HCT116 (cell line): ENCODE measurements around the gene CHST9. TPM values are rescaled to one million over a fixed set of nuclear protein-coding genes. Genes with fewer than 3 reads are reported as not detected.

Source experiments
- ATAC-seq: fragments of 200-7000 bp; cut with Tn5 transposase; 2 replicates; pipeline ENCODE4 v1.9.1; 2020; ENCODE audit warnings: mild to moderate bottlenecking, moderate library complexity
- BruUV-seq: library from RNA; stranded (reverse); fragments of 400-500 nt; replicated peaks from 2 replicates; lab custom pipeline; 2021; lab: Mats Ljungman, UMichigan
- CTCF ChIA-PET: fragments of 300-600 bp; sonication (Branson Sonifier 250); formaldehyde crosslinking; loops from one replicate; lab custom pipeline; 2021; ENCODE audit warnings: antibody characterized with exemption; lab: Charles Lee
- POLR2A ChIA-PET: fragments of 300-600, 350-600 bp; sonication (Branson Sonifier 250); formaldehyde crosslinking; loops from one replicate; lab custom pipeline; 2021; ENCODE audit warnings: antibody characterized with exemption; lab: Charles Lee
- RAD21 ChIA-PET, 2 experiments: fragments of 300-600 bp; sonication (Branson Sonifier 250); formaldehyde crosslinking; loops; one replicate each; lab custom pipeline; 2023; ENCODE audit warnings: low total read pairs in 2 of 2; ENCODE audit not compliant: uncharacterized antibody in 2 of 2, unreplicated experiment in 2 of 2, low non-redundant PET in 1 of 2; lab: Charles Lee
- DNase-seq: peaks from one replicate; pipeline ENCODE4 v3.0.0-alpha.2; 2010; ENCODE audit warnings: low read depth, low spot score
- H2AFZ ChIP-seq: fragments of 200-600 bp; shearing (Covaris generic), sonication (generic); 2 replicates; pipeline ENCODE4 v1.6.1; 2017; ENCODE audit warnings: low read depth, mixed run types, mixed read lengths, antibody characterized with exemption, low read length; ENCODE audit not compliant: poor library complexity, severe bottlenecking
- H3K27ac ChIP-seq: 2 replicates; pipeline ENCODE4 v1.5.1; 2012; ENCODE audit warnings: low read depth, low read length
- H3K27me3 ChIP-seq: fragments of 200-600 bp; sonication (generic); 2 replicates; pipeline ENCODE4 v1.6.1; 2016; ENCODE audit warnings: mixed run types, low read length, mixed read lengths; ENCODE audit not compliant: insufficient read depth
- H3K36me3 ChIP-seq, 2 experiments: fragments of 200-500 bp in 1 of 2; fragments of 200-600 bp in 1 of 2; sonication (Bioruptor generic) in 1 of 2; sonication (generic) in 1 of 2; 2 replicates each; pipeline versions ENCODE4 v1.5.1 to v1.6.1; 2014 to 2016; ENCODE audit warnings: low read length in 2 of 2, inconsistent platforms in 1 of 2, mixed read lengths in 1 of 2, mixed run types in 1 of 2; ENCODE audit not compliant: insufficient read depth in 2 of 2, control insufficient read depth in 1 of 2
- H3K4me1 ChIP-seq, 2 experiments: fragments of 200-600 bp in 1 of 2; sonication (generic) in 1 of 2; 2 replicates each; pipeline versions ENCODE4 v1.5.1 to v1.6.1; 2012 to 2017; ENCODE audit warnings: low read length in 2 of 2, inconsistent platforms in 1 of 2, mild to moderate bottlenecking in 1 of 2, mixed read lengths in 1 of 2, mixed run types in 1 of 2, moderate library complexity in 1 of 2; ENCODE audit not compliant: insufficient read depth in 2 of 2, control insufficient read depth in 1 of 2
- H3K4me2 ChIP-seq: fragments of 200-600 bp; sonication (generic); 2 replicates; pipeline ENCODE4 v1.6.1; 2017; ENCODE audit warnings: mixed run types, low read length, mixed read lengths
- H3K4me3 ChIP-seq, 2 experiments: fragments of 200-600 bp in 1 of 2; sonication (generic) in 1 of 2; replicated peaks in 1 of 2; 2 replicates each; pipeline ENCODE4 v1.5.1; 2011 to 2016; ENCODE audit warnings: low read length in 2 of 2, control low read depth in 1 of 2, low read depth in 1 of 2, mild to moderate bottlenecking in 1 of 2, mixed read lengths in 1 of 2, mixed run types in 1 of 2
- H3K79me2 ChIP-seq: fragments of 200-600 bp; sonication (generic); 2 replicates; pipeline ENCODE4 v1.6.1; 2017; ENCODE audit warnings: mild to moderate bottlenecking, mixed run types, low read length, moderate library complexity, mixed read lengths; ENCODE audit not compliant: insufficient read depth
- H3K9ac ChIP-seq: fragments of 200-600 bp; sonication (generic); 2 replicates; pipeline ENCODE4 v1.6.1; 2016; ENCODE audit warnings: low read length, mixed read lengths
- H3K9me2 ChIP-seq: fragments of 200-600 bp; sonication (generic), shearing (Covaris generic); 2 replicates; pipeline ENCODE4 v1.6.1; 2017; ENCODE audit warnings: mixed run types, mild to moderate bottlenecking, moderate library complexity; ENCODE audit not compliant: insufficient read depth
- H3K9me3 ChIP-seq, 2 experiments: fragments of 200-500 bp in 1 of 2; fragments of 200-600 bp in 1 of 2; sonication (Bioruptor generic) in 1 of 2; sonication (generic) in 1 of 2; 2 replicates each; pipeline ENCODE4 v1.6.1; 2014 to 2017; ENCODE audit warnings: low read length in 2 of 2, mixed read lengths in 2 of 2, inconsistent platforms in 1 of 2, low read depth in 1 of 2, mild to moderate bottlenecking in 1 of 2, mixed run types in 1 of 2, moderate library complexity in 1 of 2; ENCODE audit not compliant: control insufficient read depth in 1 of 2, insufficient read depth in 1 of 2
- H4K20me1 ChIP-seq: fragments of 200-600 bp; sonication (generic), shearing (Covaris generic); 2 replicates; pipeline ENCODE4 v1.6.1; 2017; ENCODE audit warnings: mixed run types, mild to moderate bottlenecking, moderate library complexity; ENCODE audit not compliant: insufficient read depth
- CBX3 ChIP-seq: IDR thresholded peaks from 2 replicates; pipeline ENCODE4 v1.6.1; 2012; ENCODE audit warnings: low read depth
- CEBPB ChIP-seq: IDR thresholded peaks from 2 replicates; pipeline ENCODE4 v1.6.1; 2012; ENCODE audit warnings: low read depth
- EGR1 ChIP-seq: IDR thresholded peaks from 2 replicates; pipeline ENCODE4 v1.6.1; 2012; ENCODE audit warnings: low read depth
- ELF1 ChIP-seq: IDR thresholded peaks from 2 replicates; pipeline ENCODE4 v1.6.1; 2012; ENCODE audit warnings: low read depth, borderline replicate concordance
- EZH2phosphoT487 ChIP-seq: fragments of 200-600 bp; IDR thresholded peaks from 2 replicates; pipeline ENCODE4 v1.6.1; 2018; ENCODE audit warnings: antibody characterized with exemption, borderline replicate concordance
- FOSL1 ChIP-seq: IDR thresholded peaks from 2 replicates; pipeline ENCODE4 v1.6.1; 2012; ENCODE audit warnings: low read depth
- POLR2A ChIP-seq: IDR thresholded peaks from 2 replicates; pipeline ENCODE4 v1.7.0; 2011; ENCODE audit warnings: borderline replicate concordance; ENCODE audit not compliant: insufficient read depth, insufficient read length; ENCODE audit errors: extremely low read depth
- RAD21 ChIP-seq: IDR thresholded peaks from 2 replicates; pipeline ENCODE4 v1.6.1; 2012; ENCODE audit warnings: low read depth, mild to moderate bottlenecking
- REST ChIP-seq: IDR thresholded peaks from 2 replicates; pipeline ENCODE4 v1.6.1; 2012; ENCODE audit warnings: low read depth
- SIN3A ChIP-seq: IDR thresholded peaks from 2 replicates; pipeline ENCODE4 v1.6.1; 2012; ENCODE audit warnings: low read depth
- SP1 ChIP-seq: IDR thresholded peaks from 2 replicates; pipeline ENCODE4 v1.6.1; 2012; ENCODE audit warnings: low read depth
- TCF7L2 ChIP-seq: IDR thresholded peaks from 2 replicates; pipeline ENCODE4 v1.7.0; 2011; ENCODE audit warnings: borderline replicate concordance, inconsistent platforms; ENCODE audit not compliant: insufficient read depth, insufficient read length; ENCODE audit errors: extremely low read depth
- YY1 ChIP-seq: IDR thresholded peaks from 2 replicates; pipeline ENCODE4 v1.6.1; 2011; ENCODE audit warnings: low read length, low read depth, moderate library complexity, mild to moderate bottlenecking; ENCODE audit not compliant: insufficient replicate concordance; ENCODE audit errors: extremely low read depth
- ZFX ChIP-seq: fragments of 450-650 bp; IDR thresholded peaks from 2 replicates; pipeline ENCODE4 v1.6.1; 2017
- intact Hi-C: fragments of 100-400 bp; cut with micrococcal nuclease; formaldehyde crosslinking; loops from 2 replicates; pipeline ENCODE4 v1.10.0; 2022
- total RNA-seq: library from RNA; stranded (reverse); gene quantifications from one replicate; pipeline ENCODE4 v1.2.1, GENCODE V29; 2021; ENCODE audit not compliant: unreplicated experiment
- TF ChIP-seq, protein P1 (sequence below): IDR thresholded peaks from 2 replicates; pipeline ENCODE4 v1.6.1; 2012
- TF ChIP-seq, protein P2 (sequence below), 3 experiments: fragments of 200-600 bp in 1 of 3; sonication (generic) in 1 of 3; IDR thresholded peaks in 2 of 3; conservative IDR thresholded peaks in 1 of 3; 2 replicates each; pipeline ENCODE4 v1.5.1; 2012 to 2017; ENCODE audit warnings: low read depth in 2 of 3, low read length in 2 of 3, antibody characterized with exemption in 1 of 3, borderline replicate concordance in 1 of 3, control low read depth in 1 of 3, mild to moderate bottlenecking in 1 of 3, mixed read lengths in 1 of 3, mixed run types in 1 of 3, moderate library complexity in 1 of 3; ENCODE audit not compliant: insufficient read depth in 1 of 3

The CHST9 gene
- total RNA-seq, 1 experiment from 2014 or later, result not detected

- TF ChIP-seq EZH2phosphoT487 (no peak), RAD21 (no peak), ELF1 (no peak), ZFX (no peak)
- TF ChIP-seq, protein P1, sequence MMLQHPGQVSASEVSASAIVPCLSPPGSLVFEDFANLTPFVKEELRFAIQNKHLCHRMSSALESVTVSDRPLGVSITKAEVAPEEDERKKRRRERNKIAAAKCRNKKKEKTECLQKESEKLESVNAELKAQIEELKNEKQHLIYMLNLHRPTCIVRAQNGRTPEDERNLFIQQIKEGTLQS, result no peak
Observed at GRCh38 chr18:26925313-26925712, 259.8 kb downstream of the CHST9 start (continued).

DNA sequence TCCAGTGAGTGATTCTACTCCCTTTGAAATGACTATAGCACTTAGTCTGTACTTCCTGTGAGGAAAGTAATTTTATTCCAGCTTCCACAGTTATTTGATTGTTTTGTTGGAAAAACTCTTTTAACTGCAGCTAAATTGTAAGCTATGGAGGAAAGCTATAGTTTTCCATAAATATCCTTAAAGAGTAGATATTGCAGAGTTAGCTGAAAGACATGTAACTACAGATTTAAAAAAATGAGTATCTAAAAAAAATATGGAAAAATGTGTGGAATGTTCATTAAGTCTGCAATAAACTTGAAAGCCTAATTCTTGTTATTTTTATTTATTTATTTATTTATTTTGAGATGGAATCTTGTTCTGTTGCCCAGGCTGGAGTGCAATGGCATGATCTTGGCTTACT is 262.8 kb downstream of the CHST9 start:
- no peak for ATAC-seq
- Histone ChIP-seq H3K4me1 (no peaks in the 10 kb centered on the region), H3K36me3 (no peaks in the 10 kb centered on the region), H2AFZ (no peak overlapping the region), H3K27me3 (0 out of 2 replicates have a peak, but pooled peaks cover 1% of the 10 kb centered on the region)
- TF ChIP-seq YY1, result no peak
- TF ChIP-seq CEBPB, result no peak
- no peak for TF ChIP-seq POLR2A
- no peak for TF ChIP-seq FOSL1
- TF ChIP-seq SIN3A, result no peak
- no peak for TF ChIP-seq TCF7L2
- TF ChIP-seq ZFX, result no peak
- TF ChIP-seq, protein P2, sequence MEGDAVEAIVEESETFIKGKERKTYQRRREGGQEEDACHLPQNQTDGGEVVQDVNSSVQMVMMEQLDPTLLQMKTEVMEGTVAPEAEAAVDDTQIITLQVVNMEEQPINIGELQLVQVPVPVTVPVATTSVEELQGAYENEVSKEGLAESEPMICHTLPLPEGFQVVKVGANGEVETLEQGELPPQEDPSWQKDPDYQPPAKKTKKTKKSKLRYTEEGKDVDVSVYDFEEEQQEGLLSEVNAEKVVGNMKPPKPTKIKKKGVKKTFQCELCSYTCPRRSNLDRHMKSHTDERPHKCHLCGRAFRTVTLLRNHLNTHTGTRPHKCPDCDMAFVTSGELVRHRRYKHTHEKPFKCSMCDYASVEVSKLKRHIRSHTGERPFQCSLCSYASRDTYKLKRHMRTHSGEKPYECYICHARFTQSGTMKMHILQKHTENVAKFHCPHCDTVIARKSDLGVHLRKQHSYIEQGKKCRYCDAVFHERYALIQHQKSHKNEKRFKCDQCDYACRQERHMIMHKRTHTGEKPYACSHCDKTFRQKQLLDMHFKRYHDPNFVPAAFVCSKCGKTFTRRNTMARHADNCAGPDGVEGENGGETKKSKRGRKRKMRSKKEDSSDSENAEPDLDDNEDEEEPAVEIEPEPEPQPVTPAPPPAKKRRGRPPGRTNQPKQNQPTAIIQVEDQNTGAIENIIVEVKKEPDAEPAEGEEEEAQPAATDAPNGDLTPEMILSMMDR (IDR thresholded peaks at IDR 0.05 in 2 of 3, conservative IDR thresholded peaks at IDR 0.05 in 1 of 3; ENCODE audit: borderline replicate concordance in 1 of 3, insufficient read depth in 1 of 3, low read depth in 2 of 3, low read length in 2 of 3), result no peak
- TF ChIP-seq SP1, result no peak
- TF ChIP-seq EGR1, result no peak
- TF ChIP-seq RAD21, result no peak
- TF ChIP-seq REST, result no peak
- TF ChIP-seq CBX3, result no peak
- TF ChIP-seq, all 23 proteins: peak for 0
- DNase-seq, result no peak
- intact Hi-C loops, result no loop called here
- no peaks in the 10 kb centered on the region for H4K20me1 ChIP-seq
- no peak overlapping the region for H3K27ac ChIP-seq
- H3K79me2 ChIP-seq, result no peaks in the 10 kb centered on the region
- ChIA-PET POLR2A (no interaction called here), RAD21 (no interaction called here), CTCF (no interaction called here)
- H3K9ac ChIP-seq, result no peak overlapping the region
- BruUV-seq, result no TSS peak
- H3K9me3 ChIP-seq, result no peaks in the 10 kb centered on the region
- no peak overlapping the region for H3K4me3 ChIP-seq
- H3K4me2 ChIP-seq, result no peak overlapping the region
- H3K9me2 ChIP-seq, result no peaks in the 10 kb centered on the region
